HCT116 (cell line): ENCODE measurements around the gene FANCG.

ENCODE experiments used
- CEBPB ChIP-seq: IDR thresholded peaks from 2 replicates; pipeline ENCODE4 v1.6.1; 2012; ENCODE audit warnings: low read depth
- CTCF ChIP-seq, 3 experiments: fragments of 200-600 bp in 1 of 3; sonication (generic) in 1 of 3; IDR thresholded peaks in 2 of 3; conservative IDR thresholded peaks in 1 of 3; 2 replicates each; pipeline ENCODE4 v1.5.1; 2012 to 2017; ENCODE audit warnings: low read depth in 2 of 3, low read length in 2 of 3, antibody characterized with exemption in 1 of 3, borderline replicate concordance in 1 of 3, control low read depth in 1 of 3, mild to moderate bottlenecking in 1 of 3, mixed read lengths in 1 of 3, mixed run types in 1 of 3, moderate library complexity in 1 of 3; ENCODE audit not compliant: insufficient read depth in 1 of 3
- POLR2AphosphoS5 ChIP-seq: IDR thresholded peaks from 2 replicates; pipeline ENCODE4 v1.6.1; 2011; ENCODE audit warnings: mild to moderate bottlenecking, low read depth, low read length, moderate library complexity
- REST ChIP-seq: IDR thresholded peaks from 2 replicates; pipeline ENCODE4 v1.6.1; 2012; ENCODE audit warnings: low read depth
- SIN3A ChIP-seq: IDR thresholded peaks from 2 replicates; pipeline ENCODE4 v1.6.1; 2012; ENCODE audit warnings: low read depth
- ZFX ChIP-seq: fragments of 450-650 bp; IDR thresholded peaks from 2 replicates; pipeline ENCODE4 v1.6.1; 2017
- ZNF274 ChIP-seq: fragments of 200-500 bp; sonication (Bioruptor generic); IDR thresholded peaks from 2 replicates; pipeline ENCODE4 v1.6.1; 2014; ENCODE audit warnings: mild to moderate bottlenecking, low read depth, low read length, inconsistent platforms

- TF ChIP-seq ZFX (peak; percentile 92), CTCF (IDR thresholded peaks at IDR 0.05 in 2 of 3, conservative IDR thresholded peaks at IDR 0.05 in 1 of 3; ENCODE audit: borderline replicate concordance in 1 of 3, insufficient read depth in 1 of 3, low read depth in 2 of 3, low read length in 2 of 3) (no peak), ZNF274 (no peak), CEBPB (no peak), POLR2AphosphoS5 (no peak), REST (no peak), SIN3A (no peak)
Measured at GRCh38 chr9:35102465-35102768, 22.7 kb upstream of the FANCG start.
